B cell (primary cell): ENCODE data around the gene STRBP.

Experiments
- EZH2 ChIP-seq: IDR thresholded peaks from 2 replicates; pipeline ENCODE4 v1.6.1; 2012; ENCODE audit warnings: borderline replicate concordance, low read depth, mild to moderate bottlenecking, moderate library complexity, low read length; ENCODE audit not compliant: insufficient read depth, poor library complexity, severe bottlenecking
- TF ChIP-seq, protein P1 (sequence below): fragments of 200-600 bp; IDR thresholded peaks from one replicate; pipeline ENCODE4 v1.8.0; 2022; ENCODE audit warnings: antibody characterized with exemption, mild to moderate bottlenecking

DNA sequence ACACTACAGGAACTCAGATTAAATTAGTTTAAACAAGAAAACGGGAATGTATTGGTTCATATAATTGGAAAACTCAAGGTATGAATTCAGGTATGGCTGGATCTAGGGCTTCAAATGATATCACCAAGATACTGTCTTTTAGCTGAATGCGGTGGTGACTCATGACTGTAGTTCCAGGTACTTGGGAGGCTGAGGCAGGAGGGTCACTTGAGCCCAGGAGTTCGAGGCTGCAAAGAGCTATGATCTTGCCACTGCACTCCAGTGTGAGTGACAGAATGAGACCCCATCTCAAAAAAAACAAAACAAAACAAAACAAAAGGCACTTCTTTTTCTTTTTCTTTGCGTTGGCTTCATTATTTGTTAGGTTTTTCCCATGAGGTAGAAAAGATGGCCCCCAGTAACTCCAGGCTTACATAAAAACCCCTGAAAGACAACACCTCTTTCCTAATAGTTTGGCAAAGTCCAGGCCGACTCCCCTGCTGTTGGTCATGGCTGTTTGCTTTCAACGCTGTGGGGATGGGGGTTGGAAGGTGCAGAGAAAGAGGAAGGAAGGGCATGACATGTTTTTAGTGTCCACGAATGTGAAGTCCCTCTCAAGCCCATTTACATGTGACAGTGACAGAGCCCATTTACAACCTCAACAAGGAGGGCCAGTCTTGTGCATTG lies 47.8 kb upstream of the STRBP start:
- TF ChIP-seq, protein P1, sequence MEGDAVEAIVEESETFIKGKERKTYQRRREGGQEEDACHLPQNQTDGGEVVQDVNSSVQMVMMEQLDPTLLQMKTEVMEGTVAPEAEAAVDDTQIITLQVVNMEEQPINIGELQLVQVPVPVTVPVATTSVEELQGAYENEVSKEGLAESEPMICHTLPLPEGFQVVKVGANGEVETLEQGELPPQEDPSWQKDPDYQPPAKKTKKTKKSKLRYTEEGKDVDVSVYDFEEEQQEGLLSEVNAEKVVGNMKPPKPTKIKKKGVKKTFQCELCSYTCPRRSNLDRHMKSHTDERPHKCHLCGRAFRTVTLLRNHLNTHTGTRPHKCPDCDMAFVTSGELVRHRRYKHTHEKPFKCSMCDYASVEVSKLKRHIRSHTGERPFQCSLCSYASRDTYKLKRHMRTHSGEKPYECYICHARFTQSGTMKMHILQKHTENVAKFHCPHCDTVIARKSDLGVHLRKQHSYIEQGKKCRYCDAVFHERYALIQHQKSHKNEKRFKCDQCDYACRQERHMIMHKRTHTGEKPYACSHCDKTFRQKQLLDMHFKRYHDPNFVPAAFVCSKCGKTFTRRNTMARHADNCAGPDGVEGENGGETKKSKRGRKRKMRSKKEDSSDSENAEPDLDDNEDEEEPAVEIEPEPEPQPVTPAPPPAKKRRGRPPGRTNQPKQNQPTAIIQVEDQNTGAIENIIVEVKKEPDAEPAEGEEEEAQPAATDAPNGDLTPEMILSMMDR, result no peak
- no peak for TF ChIP-seq EZH2
